GM18526 (cell line): ENCODE data around the gene RNU7-1.
A peak's percentile ranks its signal among the peaks of the same experiment; 100 is the strongest.

ENCODE experiments used
- POLR2A ChIP-seq: IDR thresholded peaks from 3 replicates; pipeline ENCODE4 v1.6.1; 2011; ENCODE audit not compliant: insufficient read length; ENCODE audit errors: extremely low read depth

The RNU7-1 gene

GRCh38 chr12:6943722-6944380, at the start of gene RNU7-1, which contains the start of gene C12orf57:
RNU7-1 (plus strand) TSS chr12:6943816.
C12orf57 (plus strand) TSS chr12:6944022; CDS start chr12:6944122, 100 bp downstream.
- peak; percentile 100 for TF ChIP-seq POLR2A

- TF ChIP-seq POLR2A: no peak
Measured at GRCh38 chr12:6894321-6894720, 49.3 kb upstream of the RNU7-1 start.

- no peak for TF ChIP-seq POLR2A
Measured at GRCh38 chr12:6896846-6897435, 46.7 kb upstream of the RNU7-1 start.

GRCh38 chr12:6899427-6899826, 44.2 kb upstream of the RNU7-1 start:
- no peak for TF ChIP-seq POLR2A

GRCh38 chr12:6899837-6900519, 43.6 kb upstream of the RNU7-1 start:
- TF ChIP-seq POLR2A: no peak

- no peak for TF ChIP-seq POLR2A
Measured at GRCh38 chr12:6902448-6902847, 41.2 kb upstream of the RNU7-1 start.

GRCh38 chr12:6903722-6904121, 39.9 kb upstream of the RNU7-1 start:
- TF ChIP-seq POLR2A: no peak

- TF ChIP-seq POLR2A: peak; percentile 48
Measured at GRCh38 chr12:6904280-6905276, 39.0 kb upstream of the RNU7-1 start, which contains the start of gene LRRC23. LRRC23 (plus strand) TSS chr12:6904822; CDS start chr12:6905634, 812 bp downstream.

GRCh38 chr12:6905414-6906040, 38.1 kb upstream of the RNU7-1 start:
- TF ChIP-seq POLR2A: no peak

- TF ChIP-seq POLR2A: no peak
Measured at GRCh38 chr12:6909421-6910145, 34.0 kb upstream of the RNU7-1 start.

GRCh38 chr12:6912164-6912935, 31.3 kb upstream of the RNU7-1 start:
- TF ChIP-seq POLR2A: no peak

- peak; percentile 33 for TF ChIP-seq POLR2A
Measured at GRCh38 chr12:6914246-6914946, 29.2 kb upstream of the RNU7-1 start, which contains the start of gene ENO2. ENO2 (plus strand) TSS chr12:6914580; CDS start chr12:6915833, 1,253 bp downstream.
